Measurements from ENCODE around the gene STEAP2.
A peak's percentile ranks its signal among the peaks of the same experiment; 100 is the strongest.
"Not testable (repeated sequence)": the region's sequence is repeated elsewhere in the genome, so short reads cannot be mapped to it uniquely, and the experiment has no call there.

Gene STEAP2

DNA sequence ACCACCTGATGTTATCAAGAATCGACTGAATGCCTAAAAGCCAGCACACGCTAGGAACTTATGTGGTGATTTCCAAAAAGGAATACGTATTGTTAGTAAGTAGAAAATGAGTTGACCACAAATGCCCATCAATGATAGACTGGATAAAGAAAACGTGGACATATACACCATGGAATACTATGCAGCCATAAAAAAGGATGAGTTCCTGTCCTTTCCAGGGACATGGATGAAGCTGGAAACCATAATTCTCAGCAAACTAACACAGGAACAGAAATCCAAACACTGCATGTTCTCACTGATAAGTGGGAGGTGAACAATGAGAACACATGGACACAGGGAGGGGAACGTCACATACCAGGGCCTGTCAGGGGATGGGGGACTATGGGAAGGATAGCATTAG lies 44.5 kb downstream of the STEAP2 start:
- in situ Hi-C loops (cut with MboI; ENCODE audit: low pct_unique_long_range_greater_than_20kb, low sequenced_read_pairs); DNase-seq: not testable (repeated sequence)

DNA sequence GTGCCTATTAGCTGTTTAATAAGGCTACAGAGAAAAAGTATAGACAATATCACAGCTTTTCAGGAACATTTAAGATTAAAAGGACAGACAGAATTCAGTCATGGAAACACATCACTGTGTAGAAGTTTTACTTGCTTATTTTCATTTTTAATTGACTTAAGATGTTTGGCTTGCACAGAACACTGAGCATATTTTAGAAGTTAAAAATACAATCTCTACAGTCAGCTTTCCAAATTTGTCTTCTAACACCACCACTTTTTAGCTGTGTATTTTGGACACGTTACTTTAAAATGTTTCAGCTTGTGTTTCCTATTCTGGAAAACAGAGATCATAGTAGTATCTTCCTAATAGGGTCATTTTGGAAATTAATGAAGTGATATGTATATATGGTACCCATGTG lies 45.2 kb downstream of the STEAP2 start:
- no peak for DNase-seq
- in situ Hi-C loops (cut with MboI; ENCODE audit: low pct_unique_long_range_greater_than_20kb, low sequenced_read_pairs) = no loop called here

DNA sequence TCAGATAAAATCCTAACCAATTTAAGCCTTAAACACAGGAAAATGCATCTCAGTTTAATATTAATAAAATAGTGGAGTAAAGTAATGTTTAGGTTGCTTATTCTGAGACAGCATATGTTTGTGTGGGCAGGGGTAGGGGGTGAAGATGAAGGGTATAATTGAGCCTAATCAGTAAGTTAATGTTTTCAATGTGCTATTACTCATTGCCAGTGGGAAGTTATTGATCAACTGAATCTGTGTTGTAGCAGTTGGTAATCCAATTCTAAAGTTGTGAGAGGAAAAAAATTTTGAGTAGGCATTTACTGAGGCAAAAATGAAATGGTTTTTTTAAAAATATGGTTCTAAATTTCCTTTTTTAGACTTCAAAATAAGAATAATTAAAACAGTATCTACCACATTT lies 49.9 kb downstream of the STEAP2 start:
- in situ Hi-C loops (cut with MboI; ENCODE audit: low pct_unique_long_range_greater_than_20kb, low sequenced_read_pairs) = no loop called here

DNA sequence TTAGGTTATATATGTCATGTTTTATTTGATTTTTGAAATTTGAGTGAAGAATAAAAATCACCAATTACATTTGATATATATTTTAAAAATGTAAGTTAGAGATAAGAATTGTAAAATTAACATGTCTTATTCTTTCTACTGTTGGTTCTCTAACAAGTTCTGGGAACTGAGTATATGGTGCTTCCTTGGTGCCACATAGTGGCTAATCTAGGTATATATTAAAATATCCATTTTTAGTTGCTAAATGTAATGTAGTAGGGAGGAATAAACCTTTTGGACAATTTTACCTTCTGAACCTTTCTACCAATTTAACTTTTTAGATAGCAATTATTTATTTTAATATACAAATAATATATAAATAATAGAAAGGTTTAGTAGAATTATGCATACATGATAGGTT lies 50.9 kb downstream of the STEAP2 start:
- in situ Hi-C loops (cut with MboI; ENCODE audit: low pct_unique_long_range_greater_than_20kb, low sequenced_read_pairs) = no loop called here
- DNase-seq = peak; percentile 32

More for the DNA sequence above, 49.9 kb downstream of the STEAP2 start:
- DNase-seq = no peak

DNA sequence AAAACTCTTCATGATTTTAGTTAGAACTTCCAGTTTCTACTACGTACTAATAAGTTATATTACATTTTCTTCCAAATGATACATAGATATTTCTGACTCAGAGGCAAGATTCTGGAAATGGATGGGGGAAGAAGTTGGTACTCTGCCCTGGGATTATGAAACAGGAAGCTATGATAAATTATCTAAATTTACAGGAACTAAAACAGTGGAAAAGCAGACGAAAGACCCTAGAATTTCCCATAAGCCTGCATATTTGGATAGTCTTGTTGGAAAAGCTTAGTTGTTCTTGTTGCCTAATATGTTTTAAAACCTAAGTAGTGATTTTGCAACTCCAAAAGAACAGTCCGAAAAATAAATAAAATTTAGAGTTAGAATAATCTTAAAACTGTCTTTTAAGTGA lies 55.3 kb downstream of the STEAP2 start:
- in situ Hi-C loops (cut with MboI; ENCODE audit: low pct_unique_long_range_greater_than_20kb, low sequenced_read_pairs) = no loop called here
- no peak for DNase-seq

DNA sequence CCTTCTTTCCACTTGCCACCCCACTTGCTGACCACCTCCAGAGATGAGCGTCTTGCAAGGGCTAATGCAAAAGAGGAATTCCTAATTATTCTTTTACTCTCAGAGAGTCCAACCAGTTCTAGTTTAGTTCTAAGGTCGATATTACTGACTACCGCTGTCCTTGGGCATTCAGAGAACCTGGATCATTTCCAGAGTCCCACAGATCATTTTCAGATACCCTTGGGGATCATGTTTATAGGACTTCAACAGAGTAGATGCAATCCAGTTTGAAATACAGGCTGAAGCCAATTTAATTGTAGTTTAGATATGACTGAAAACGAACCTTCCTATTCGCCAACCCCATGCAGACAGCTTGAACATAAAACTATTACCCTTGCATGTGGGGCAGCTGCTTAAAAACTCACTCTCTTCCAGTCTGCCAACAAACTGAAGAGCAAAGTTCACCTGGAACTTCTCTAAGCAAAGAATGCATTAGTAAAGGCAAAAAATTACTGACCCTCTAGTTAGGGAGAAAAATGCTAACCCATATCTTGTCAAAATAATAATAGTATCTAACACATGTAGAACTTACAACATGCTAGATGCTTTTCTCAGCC lies 55.8 kb downstream of the STEAP2 start:
- in situ Hi-C loops (cut with MboI; ENCODE audit: low pct_unique_long_range_greater_than_20kb, low sequenced_read_pairs) = no loop called here

DNA sequence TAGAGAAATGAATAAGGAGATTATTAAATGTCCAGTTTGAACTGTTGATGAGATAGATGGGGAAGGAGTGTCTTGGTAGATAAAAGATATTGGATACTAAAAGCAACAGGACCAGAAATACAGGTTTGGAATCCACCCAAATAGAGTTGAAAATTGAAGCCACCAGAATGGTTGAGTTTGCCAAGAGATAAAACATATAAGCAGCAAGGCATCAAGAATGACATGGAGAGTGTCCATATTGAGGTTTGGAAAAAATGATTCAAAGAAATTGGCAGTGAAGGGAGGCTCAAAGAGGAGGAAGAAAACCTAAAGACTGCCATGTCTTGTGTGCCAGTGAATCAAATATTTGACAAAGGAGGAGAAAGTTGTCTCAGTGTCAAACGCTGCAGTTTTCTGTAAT lies 57.6 kb downstream of the STEAP2 start:
- DNase-seq = no peak
- in situ Hi-C loops (cut with MboI; ENCODE audit: low pct_unique_long_range_greater_than_20kb, low sequenced_read_pairs) = no loop called here

More for the DNA sequence above, 55.8 kb downstream of the STEAP2 start:
- no peak for DNase-seq

DNA sequence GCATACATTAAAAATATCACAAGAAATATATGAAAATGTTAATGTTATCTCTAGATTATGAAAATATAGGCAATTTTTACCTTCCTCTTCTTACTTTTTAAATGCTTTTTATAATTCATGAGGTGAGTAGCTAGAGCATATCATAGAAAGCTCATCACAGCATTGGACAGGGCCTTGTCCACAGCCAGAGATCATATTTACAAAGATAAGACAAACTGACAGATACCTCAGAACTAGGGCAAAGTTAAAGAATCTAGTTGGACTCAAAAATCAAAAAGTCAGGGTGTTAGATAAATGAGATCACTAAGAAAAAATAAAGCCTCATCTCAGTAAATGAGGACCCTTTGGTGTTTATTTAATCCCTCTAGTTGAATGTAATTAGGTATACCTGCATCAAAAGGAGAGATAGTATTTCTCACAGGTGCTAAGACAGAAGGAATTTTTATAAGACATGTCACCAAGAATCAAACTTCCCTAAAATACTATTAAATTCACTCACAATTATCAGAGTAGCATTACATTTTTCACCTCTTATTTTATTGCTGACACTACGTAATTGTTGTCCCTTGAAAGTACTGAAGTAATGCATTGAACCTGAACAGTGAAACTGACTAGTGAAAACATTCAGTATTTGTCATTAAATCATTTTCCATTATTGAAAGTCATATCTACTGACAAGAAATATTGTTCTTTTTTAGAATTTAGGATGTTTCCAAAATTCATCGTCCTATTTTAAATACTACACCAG lies 59.1 kb downstream of the STEAP2 start:
- in situ Hi-C loops (cut with MboI; ENCODE audit: low pct_unique_long_range_greater_than_20kb, low sequenced_read_pairs) = no loop called here
- no peak for DNase-seq

DNA sequence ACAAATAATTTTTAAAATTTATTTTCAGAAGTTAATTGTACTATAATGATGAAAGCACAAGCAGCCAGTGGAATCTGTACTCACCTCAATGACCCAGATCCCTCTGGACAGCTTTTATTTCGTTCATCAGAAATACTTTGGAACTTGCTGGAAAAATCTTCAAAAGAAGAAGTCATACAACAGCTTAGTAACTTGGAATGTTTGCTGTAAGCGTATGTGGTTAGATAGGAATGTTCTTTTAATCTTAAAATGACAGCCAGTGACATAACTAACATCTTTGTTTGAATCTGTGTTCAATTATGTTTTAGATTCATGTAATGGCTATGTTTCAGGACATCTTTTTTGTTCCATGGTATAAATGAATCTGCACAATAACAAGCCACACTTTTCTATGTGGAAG lies 60.2 kb downstream of the STEAP2 start:
- no peak for DNase-seq
- in situ Hi-C loops (cut with MboI; ENCODE audit: low pct_unique_long_range_greater_than_20kb, low sequenced_read_pairs) = no loop called here

DNA sequence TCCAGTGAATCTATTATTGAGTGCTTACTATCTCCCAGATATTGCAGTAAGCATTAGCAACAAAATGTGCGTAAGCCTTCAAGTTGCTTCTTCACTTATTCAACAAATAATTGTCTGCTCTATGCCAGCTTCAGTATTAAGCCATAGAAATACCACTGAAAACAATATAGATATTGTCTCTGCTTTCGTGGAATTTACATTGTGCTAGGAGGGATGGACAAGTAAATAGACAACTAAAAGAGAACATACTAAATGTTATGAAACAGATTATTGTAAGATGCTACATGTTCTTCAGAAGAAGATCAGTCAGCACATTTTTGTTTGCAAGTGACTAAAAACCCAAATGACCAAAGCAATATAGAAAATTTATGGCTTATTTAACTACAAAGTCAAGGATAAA lies 60.7 kb downstream of the STEAP2 start:
- in situ Hi-C loops (cut with MboI; ENCODE audit: low pct_unique_long_range_greater_than_20kb, low sequenced_read_pairs) = no loop called here
- no peak for DNase-seq

DNA sequence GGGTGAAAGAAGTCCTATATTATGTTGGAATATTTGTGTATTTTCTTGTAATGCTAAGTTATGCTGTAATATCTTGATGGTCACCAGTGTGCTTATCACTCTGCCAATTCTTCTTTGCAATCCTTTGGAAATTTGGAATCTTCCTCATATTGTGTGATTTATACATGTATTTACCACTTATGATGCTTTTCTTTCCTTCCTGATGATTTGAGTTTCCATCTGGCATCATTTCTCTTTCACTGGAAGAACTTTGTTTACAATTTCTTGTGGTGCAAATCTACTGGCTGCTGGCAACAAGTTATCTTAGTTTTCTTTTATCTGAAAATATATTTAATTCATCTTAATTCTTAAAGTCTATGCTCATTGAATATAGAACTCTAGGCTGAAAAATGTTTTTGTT lies 62.6 kb downstream of the STEAP2 start:
- DNase-seq = no peak
- in situ Hi-C loops (cut with MboI; ENCODE audit: low pct_unique_long_range_greater_than_20kb, low sequenced_read_pairs) = no loop called here

DNA sequence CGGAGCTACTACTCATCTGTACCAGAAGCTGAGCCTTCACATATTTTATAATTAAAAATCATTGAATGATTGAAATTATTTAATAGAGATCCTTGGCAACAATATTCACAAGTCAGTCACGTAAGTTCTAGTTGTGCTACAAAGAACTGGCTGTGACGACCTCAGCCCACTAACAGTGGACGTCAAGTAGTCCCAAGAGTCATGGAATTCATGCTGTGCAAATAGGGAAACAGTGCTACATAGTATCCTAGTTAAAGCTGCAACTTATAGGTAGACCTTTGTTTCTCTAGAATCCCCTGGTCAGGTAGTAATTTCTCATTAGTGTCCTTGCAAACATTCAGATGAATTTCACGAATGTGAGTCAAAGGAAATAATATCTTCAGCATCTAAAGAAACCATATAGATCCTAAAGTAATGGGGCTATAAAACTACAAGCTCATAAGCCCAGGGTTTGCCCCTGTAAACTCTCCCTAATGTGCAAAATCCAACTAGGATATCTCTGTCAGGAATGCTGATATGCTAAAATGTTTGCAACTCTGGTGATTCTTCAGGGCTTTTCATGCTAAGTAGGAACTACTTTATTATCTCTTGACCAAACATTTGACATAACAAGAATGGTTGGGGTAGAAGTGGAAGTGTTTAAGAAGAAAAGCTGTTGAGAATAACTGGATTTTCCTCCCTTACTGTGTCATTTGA lies 64.6 kb downstream of the STEAP2 start:
- in situ Hi-C loops (cut with MboI; ENCODE audit: low pct_unique_long_range_greater_than_20kb, low sequenced_read_pairs) = no loop called here
- no peak for DNase-seq

Data from KBM-7 (cell line).